ENCODE measurements around the gene MYO15A.

- TF ChIP-seq POLR2A (IDR thresholded peaks at IDR 0.05) (no peak), CTCF (IDR thresholded peaks at IDR 0.05) (no peak)
Measured at GRCh38 chr17:18145811-18146210, 37.3 kb downstream of the MYO15A start.
